HEK293T (cell line): Measurements from ENCODE around the gene GLB1L3.

Source experiments
- CTBP1 ChIP-seq: fragments of 450-650 bp; IDR thresholded peaks from 2 replicates; pipeline ENCODE4 v1.6.1; 2016; ENCODE audit warnings: borderline replicate concordance
- ELF4 ChIP-seq: fragments of 450-650 bp; IDR thresholded peaks from 2 replicates; pipeline ENCODE4 v1.6.1; 2017; ENCODE audit warnings: antibody characterized with exemption
- TARDBP ChIP-seq: fragments of 450-650 bp; IDR thresholded peaks from 2 replicates; pipeline ENCODE4 v1.6.1; 2016

DNA sequence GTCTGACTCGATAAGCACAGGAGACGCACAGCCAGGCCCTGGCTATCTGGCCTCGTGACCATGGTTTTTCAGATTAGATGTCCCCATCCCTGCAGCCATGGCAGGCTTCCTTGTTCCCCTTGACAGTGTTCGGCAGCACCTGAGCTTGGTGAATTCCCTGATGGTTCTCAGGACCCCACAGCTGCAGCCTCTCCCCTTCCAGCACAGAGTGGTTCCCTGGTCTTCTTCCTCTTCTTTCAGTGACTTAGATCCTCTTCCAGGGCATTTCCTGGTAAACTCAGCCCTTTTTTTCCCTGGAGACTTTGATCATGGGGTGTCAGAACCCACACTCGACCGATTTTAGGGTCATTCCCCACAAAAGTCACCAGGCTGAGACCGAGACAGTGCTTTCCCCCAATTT lies 14.5 kb downstream of the GLB1L3 start:
- TF ChIP-seq CTBP1 (no peak), TARDBP (no peak), ELF4 (no peak)
